Esophagus squamous epithelium (tissue), 4 donors: Measurements from ENCODE around the gene ZWILCH.

ENCODE experiments used
- POLR2A ChIP-seq, 4 donors: fragments of 450-650 bp; IDR thresholded peaks; one replicate each; pipeline ENCODE4 v1.6.1; 2017; ENCODE audit warnings: antibody characterized with exemption in 4 of 4, mild to moderate bottlenecking in 4 of 4, moderate library complexity in 3 of 4
- TF ChIP-seq, protein P1 (sequence below), 6 experiments: fragments of 450-650 bp in 4 of 6; fragments of 200-600 bp in 2 of 6; sonication (generic) in 2 of 6; IDR thresholded peaks; one replicate each; pipeline ENCODE4 v1.5.1; 2016 to 2019; ENCODE audit warnings: antibody characterized with exemption in 6 of 6, mild to moderate bottlenecking in 4 of 6, moderate library complexity in 4 of 6

- no peak for TF ChIP-seq POLR2A (IDR thresholded peaks at IDR 0.05)
- TF ChIP-seq, protein P1, sequence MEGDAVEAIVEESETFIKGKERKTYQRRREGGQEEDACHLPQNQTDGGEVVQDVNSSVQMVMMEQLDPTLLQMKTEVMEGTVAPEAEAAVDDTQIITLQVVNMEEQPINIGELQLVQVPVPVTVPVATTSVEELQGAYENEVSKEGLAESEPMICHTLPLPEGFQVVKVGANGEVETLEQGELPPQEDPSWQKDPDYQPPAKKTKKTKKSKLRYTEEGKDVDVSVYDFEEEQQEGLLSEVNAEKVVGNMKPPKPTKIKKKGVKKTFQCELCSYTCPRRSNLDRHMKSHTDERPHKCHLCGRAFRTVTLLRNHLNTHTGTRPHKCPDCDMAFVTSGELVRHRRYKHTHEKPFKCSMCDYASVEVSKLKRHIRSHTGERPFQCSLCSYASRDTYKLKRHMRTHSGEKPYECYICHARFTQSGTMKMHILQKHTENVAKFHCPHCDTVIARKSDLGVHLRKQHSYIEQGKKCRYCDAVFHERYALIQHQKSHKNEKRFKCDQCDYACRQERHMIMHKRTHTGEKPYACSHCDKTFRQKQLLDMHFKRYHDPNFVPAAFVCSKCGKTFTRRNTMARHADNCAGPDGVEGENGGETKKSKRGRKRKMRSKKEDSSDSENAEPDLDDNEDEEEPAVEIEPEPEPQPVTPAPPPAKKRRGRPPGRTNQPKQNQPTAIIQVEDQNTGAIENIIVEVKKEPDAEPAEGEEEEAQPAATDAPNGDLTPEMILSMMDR (IDR thresholded peaks at IDR 0.05), result no peak
These were observed 58.5 kb downstream of the ZWILCH start for GRCh38 chr15:66563566-66564110.
